ENCODE measurements around the gene VPS26C. TPM values are rescaled to one million over a fixed set of nuclear protein-coding genes. Genes with fewer than 3 reads are reported as not detected.

The VPS26C gene
- total RNA-seq, 2 experiments from 2014 or later = 31.8 to 36.0 TPM

- Histone ChIP-seq H3K27ac (ENCODE audit: low read depth in 1 of 2, low read length in 2 of 2) (peak overlapping the region; percentile 84 to 86), H3K4me1 (ENCODE audit: insufficient read depth, low read length) (peaks cover 42% of the 10 kb centered on the region), H3K9me3 (ENCODE audit: control insufficient read depth in 1 of 2, insufficient read depth in 1 of 2, low read length in 2 of 2) (no peaks in the 10 kb centered on the region), H3K36me3 (ENCODE audit: insufficient read depth, low read length) (peaks cover 7% of the 10 kb centered on the region), H3K4me3 (ENCODE audit: low read length) (peak overlapping the region; percentile 91), H3K27me3 (ENCODE audit: control insufficient read depth in 1 of 2, insufficient read depth in 2 of 2, low read length in 2 of 2) (no peaks in the 10 kb centered on the region)
- ChIA-PET POLR2A (interaction anchor here (0.6 to 3.0 kb wide), 3 partner anchors 37 to 343 kb away, joined by 4 to 23 read pairs (median 7); partner anchors contain the start of gene VPS26C), CTCF (interaction anchor here (1.2 to 1.6 kb wide), 3 partner anchors 38 to 343 kb away, joined by 3 to 4 read pairs (median 4); no protein-coding TSS in a partner anchor)
- ATAC-seq (ENCODE audit: poor library complexity) = peak; percentile 29
- Mint-ChIP-seq H3K36me3 (ENCODE audit: low read depth) (peaks cover 34% of the 10 kb centered on the region), H3K4me3 (peak overlapping the region; percentile 86), H3K4me1 (ENCODE audit: low read depth) (peaks cover 51% of the 10 kb centered on the region), H3K27ac (peak overlapping the region; percentile 90), H3K27me3 (no peaks in the 10 kb centered on the region), H3K9me3 (no peaks in the 10 kb centered on the region)
- no peak for TF ChIP-seq CTCF (IDR thresholded peaks at IDR 0.05)
- intact Hi-C loops (cut with DNase I, micrococcal nuclease) = loop anchor here (2.0 to 10.0 kb wide), 8 partner anchors 38 to 342 kb away; partner anchors contain the start of genes DYRK1A (in 1 of the 2), PIGP (in 1 of the 2), TTC3 (in 1 of the 2) and VPS26C (in 1 of the 2)
- peak in 7 of 14 experiments; percentile 5 to 67 (median 46) for DNase-seq
Observed at GRCh38 chr21:37220433-37220980, 46.6 kb downstream of the VPS26C start.

DNA sequence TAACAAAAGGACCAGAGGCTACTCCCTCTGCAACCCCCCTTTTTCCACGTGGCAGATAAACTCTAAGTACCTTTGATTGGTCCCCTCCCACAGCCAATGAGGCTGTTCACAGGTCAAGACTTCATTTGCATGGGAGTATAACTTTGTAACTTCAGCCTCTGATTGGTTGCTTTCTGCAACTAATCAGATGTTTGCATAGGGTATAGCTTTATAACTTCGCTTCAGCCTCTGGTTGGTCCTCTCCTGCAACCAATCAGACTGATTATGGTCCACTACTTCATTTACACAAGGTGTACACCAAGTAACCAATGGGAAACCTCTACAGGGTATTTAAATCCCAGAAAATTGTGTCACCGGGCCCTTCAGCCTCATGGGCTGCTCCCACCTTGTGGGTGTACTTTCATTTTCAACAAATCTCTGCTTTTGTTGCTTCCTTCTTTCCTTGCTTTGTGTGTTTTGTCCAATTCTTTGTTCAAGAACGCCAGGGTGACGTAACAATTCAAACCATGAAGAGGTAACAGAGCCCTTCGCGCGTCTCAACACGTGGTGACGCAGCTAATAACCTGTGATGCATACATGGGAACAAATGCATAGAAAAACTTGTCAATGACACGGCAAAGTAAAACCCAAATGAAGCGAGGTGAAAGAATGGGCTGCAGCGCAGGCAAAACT, 47.2 kb downstream of the VPS26C start:
- intact Hi-C loops (cut with DNase I, micrococcal nuclease) = loop anchor here (2.0 to 10.0 kb wide), 8 partner anchors 39 to 343 kb away; partner anchors contain the start of genes DYRK1A (in 1 of the 2), PIGP (in 1 of the 2), TTC3 (in 1 of the 2) and VPS26C (in 1 of the 2)
- no peak for TF ChIP-seq CTCF (IDR thresholded peaks at IDR 0.05)
- peak in 6 of 14 experiments; percentile 8 to 61 (median 46) for DNase-seq
- CTCF ChIA-PET = interaction anchor here (1.2 to 1.6 kb wide), 3 partner anchors 39 to 344 kb away, joined by 3 to 4 read pairs (median 4); no protein-coding TSS in a partner anchor
- POLR2A ChIA-PET = interaction anchor here (0.6 to 3.0 kb wide), 4 partner anchors 38 to 344 kb away, joined by 4 to 23 read pairs (median 6); partner anchors contain the start of genes DYRK1A and VPS26C
- ATAC-seq (ENCODE audit: poor library complexity) = peak; percentile 21
- H3K4me1 Mint-ChIP-seq (ENCODE audit: low read depth) = peaks cover 45% of the 10 kb centered on the region
- peaks cover 28% of the 10 kb centered on the region for H3K36me3 Mint-ChIP-seq (ENCODE audit: low read depth)
- peak overlapping the region; percentile 86 for H3K4me3 Mint-ChIP-seq
- no peaks in the 10 kb centered on the region for H3K9me3 ChIP-seq (ENCODE audit: control insufficient read depth in 1 of 2, insufficient read depth in 1 of 2, low read length in 2 of 2)
- peak overlapping the region; percentile 90 for H3K27ac Mint-ChIP-seq
- H3K36me3 ChIP-seq (ENCODE audit: insufficient read depth, low read length) = peaks cover 7% of the 10 kb centered on the region
- H3K27me3 ChIP-seq (ENCODE audit: control insufficient read depth in 1 of 2, insufficient read depth in 2 of 2, low read length in 2 of 2) = no peaks in the 10 kb centered on the region
- peaks cover 36% of the 10 kb centered on the region for H3K4me1 ChIP-seq (ENCODE audit: insufficient read depth, low read length)
- H3K27ac ChIP-seq (ENCODE audit: low read depth in 1 of 2, low read length in 2 of 2) = peak overlapping the region; percentile 84 to 86
- H3K27me3 Mint-ChIP-seq = no peaks in the 10 kb centered on the region
- peak overlapping the region; percentile 91 for H3K4me3 ChIP-seq (ENCODE audit: low read length)
- no peaks in the 10 kb centered on the region for H3K9me3 Mint-ChIP-seq

- Mint-ChIP-seq H3K9me3 (peaks cover 2% of the 10 kb centered on the region), H3K27ac (no peak overlapping the region), H3K4me1 (ENCODE audit: low read depth) (peaks cover 13% of the 10 kb centered on the region), H3K4me3 (no peak overlapping the region), H3K36me3 (ENCODE audit: low read depth) (no peaks in the 10 kb centered on the region), H3K27me3 (no peaks in the 10 kb centered on the region)
- intact Hi-C loops (cut with DNase I, micrococcal nuclease) = no loop called here
- H3K4me1 ChIP-seq (ENCODE audit: insufficient read depth, low read length) = peaks cover 4% of the 10 kb centered on the region
- DNase-seq (no peak), ATAC-seq (ENCODE audit: poor library complexity) (no peak)
- ChIA-PET CTCF (no interaction called here), POLR2A (no interaction called here)
- TF ChIP-seq CTCF (IDR thresholded peaks at IDR 0.05) = no peak
- no peak overlapping the region for H3K4me3 ChIP-seq (ENCODE audit: low read length)
- H3K27me3 ChIP-seq (ENCODE audit: control insufficient read depth in 1 of 2, insufficient read depth in 2 of 2, low read length in 2 of 2) = no peaks in the 10 kb centered on the region
- peaks cover 0 to 3% of the 10 kb centered on the region in 2 experiments for H3K9me3 ChIP-seq (ENCODE audit: control insufficient read depth in 1 of 2, insufficient read depth in 1 of 2, low read length in 2 of 2)
- H3K36me3 ChIP-seq (ENCODE audit: insufficient read depth, low read length) = no peaks in the 10 kb centered on the region
- no peak overlapping the region for H3K27ac ChIP-seq (ENCODE audit: low read depth in 1 of 2, low read length in 2 of 2)
Observed at GRCh38 chr21:37214952-37215351, 52.2 kb downstream of the VPS26C start.

All from CD4-positive, alpha-beta T cell (primary cell).